ENCODE measurements around the gene SELENOP.

DNA sequence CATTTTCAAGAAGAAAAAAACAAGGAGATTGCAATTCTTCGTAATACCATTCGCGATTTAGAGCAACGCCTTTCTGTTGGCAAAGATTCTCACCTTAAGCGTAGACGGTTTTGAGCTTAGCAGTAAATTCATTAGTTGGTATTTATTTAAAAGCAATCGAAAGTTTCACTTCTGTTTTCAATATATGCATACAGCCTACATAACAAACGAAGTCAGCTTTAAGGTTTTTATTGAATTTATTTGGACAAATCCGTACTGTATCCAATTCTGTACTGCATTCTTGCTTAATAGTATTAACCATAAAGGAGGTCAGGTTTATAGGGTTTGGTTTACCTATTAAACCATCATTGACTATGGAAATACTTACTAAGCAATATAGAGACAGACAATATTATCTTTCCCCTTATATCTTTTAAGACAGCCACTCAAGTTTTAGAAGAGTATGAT lies 12.0 kb downstream of the SELENOP start:
- no peak for TF ChIP-seq JUND (IDR thresholded peaks at IDR 0.05; ENCODE audit: low read length)
- TF ChIP-seq ATF3 (IDR thresholded peaks at IDR 0.05; ENCODE audit: insufficient read depth, low read depth, low read length), result no peak
